GM10266 (cell line): Measurements from ENCODE around the gene ASCC1.
"Not testable (repeated sequence)": the region's sequence is repeated elsewhere in the genome, so short reads cannot be mapped to it uniquely, and the experiment has no call there.

Source experiments
- DNase-seq: peaks from one replicate; pipeline ENCODE4 v3.0.0; 2012; ENCODE audit errors: extremely low spot score
- CTCF ChIP-seq: IDR thresholded peaks from 2 replicates; pipeline ENCODE4 v1.5.1; 2012; ENCODE audit warnings: mild to moderate bottlenecking, low read depth; ENCODE audit not compliant: control insufficient read depth, insufficient read depth; ENCODE audit errors: missing control alignments

ASCC1 gene

DNA sequence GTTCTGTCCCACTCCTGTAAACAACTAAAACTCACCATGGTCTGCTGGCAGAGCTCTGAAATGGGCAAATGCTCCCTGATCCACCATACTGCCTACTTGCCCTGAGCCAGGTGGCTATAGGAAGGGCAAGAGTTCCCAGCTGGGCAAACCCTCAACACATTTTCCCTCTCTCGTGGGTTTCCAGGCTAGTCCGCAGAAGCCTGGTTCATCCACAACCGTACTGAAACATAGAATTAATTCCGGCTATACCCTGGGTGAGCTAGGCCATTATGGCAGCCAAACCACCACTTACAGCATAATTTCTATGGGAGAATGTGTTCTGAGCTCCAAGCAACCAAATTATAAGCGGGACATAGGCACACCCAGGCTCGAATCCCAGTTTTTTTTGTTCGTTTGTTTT is 37.5 kb upstream of the ASCC1 start:
- no peak for DNase-seq
- TF ChIP-seq CTCF = no peak

- no peak for TF ChIP-seq CTCF
- DNase-seq = no peak
These were observed 36.9 kb upstream of the ASCC1 start for GRCh38 chr10:72252972-72253371.

- DNase-seq = no peak
- TF ChIP-seq CTCF = no peak
These were observed 35.6 kb upstream of the ASCC1 start for GRCh38 chr10:72251635-72252034.

GRCh38 chr10:72250666-72251065 is 34.6 kb upstream of the ASCC1 start:
- TF ChIP-seq CTCF = no peak
- no peak for DNase-seq

DNA sequence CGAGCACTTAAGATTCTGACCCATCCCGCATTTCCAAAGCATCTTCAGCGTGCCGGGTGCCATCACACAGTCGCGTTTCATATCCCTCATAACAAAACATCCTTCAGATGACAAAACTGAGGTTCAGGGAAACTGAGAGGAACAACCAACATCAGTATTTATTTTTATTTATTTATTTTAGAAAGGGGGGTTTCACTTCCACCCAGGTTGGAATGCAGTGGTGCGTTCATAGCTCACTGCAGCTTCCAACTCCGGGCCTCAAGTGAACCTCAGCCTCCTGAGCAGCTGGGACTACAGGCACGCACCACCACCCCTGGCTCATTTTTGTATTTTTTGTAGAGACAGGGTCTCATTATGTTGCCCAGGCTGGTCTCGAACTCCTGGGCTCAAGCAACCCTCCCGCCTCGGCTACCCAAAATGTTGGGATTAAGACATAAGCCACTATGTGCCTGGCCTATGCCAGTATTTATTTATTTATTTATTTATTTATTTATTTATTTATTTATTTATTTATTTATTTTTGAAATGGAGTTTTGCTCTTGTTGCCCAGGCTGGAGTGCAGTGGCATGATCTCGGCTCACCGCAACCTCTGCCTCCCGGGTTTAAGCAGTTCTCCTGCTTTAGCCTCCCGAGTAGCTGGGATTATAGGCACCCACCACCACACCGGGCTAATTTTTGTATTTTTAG is 33.2 kb upstream of the ASCC1 start:
- DNase-seq = not testable (repeated sequence)

DNA sequence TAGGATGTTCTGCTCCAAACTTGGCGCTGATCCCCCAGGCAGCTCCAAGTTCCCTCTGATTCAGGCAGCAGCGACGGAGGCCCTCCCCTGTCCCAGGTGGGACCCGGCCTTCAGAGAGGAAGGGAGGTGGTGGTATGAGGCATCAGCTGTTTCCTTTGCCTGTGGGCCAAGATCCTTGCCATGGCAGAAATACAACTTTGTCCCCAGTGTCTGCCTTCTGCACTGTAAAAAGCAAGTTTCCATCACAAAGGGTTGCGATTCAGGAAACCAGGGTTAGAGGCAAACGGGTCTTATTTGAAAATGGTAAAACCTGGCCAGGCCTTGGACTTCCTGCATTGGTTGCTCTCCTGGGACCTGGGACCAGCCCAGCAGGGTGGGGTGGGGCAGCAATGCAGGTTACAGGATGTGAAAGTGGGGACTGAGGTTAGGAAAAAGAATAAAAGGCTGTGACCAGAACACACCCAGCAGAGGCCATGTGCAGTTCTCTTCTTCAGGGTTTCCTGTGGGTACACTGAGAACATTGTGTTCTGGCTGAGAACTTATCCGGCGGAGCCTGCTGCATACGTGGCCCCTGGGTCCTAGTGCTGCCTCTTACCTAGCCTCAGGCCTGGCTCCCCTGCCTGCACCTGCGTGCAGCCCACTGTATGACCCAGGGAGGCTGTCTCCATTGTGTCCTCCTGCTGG is 32.5 kb upstream of the ASCC1 start:
- TF ChIP-seq CTCF = no peak

DNA sequence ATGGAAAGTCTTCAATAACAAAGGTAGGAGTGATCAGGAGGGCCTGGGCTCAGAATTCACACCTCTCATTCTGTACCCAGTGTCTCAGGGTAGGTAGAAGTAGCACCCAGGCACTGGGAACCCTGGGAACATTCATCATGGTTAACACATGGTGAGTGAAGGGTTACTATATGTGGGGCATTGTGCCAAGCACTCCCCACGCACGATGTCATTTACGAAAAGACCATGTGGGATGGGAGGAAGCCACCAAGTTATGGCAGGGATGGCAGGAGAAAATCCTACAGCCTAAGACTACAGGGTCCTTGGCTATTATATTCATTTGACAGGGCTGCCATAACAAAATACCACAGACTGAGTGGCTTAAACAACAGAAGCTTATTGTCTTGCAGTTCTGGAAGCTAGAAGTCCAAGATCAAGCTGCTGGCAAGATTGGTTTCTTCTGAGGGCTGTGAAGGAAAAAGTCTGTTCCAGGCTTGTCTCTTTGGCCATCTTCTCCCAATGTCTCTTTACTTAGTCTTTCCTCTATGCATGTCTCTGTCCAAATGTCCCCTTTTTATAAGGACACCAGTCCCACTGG is 30.0 kb upstream of the ASCC1 start:
- no peak for DNase-seq
- TF ChIP-seq CTCF = no peak

More for the DNA sequence above, 32.5 kb upstream of the ASCC1 start:
- peak; percentile 76 for DNase-seq
